SK-N-SH treated with all-trans-retinoic acid at 6 μM for 48 hours (cell line): Measurements from ENCODE around the gene FOXO4.
"Not testable (repeated sequence)": the region's sequence is repeated elsewhere in the genome, so short reads cannot be mapped to it uniquely, and the experiment has no call there.

Source experiments
- ATAC-seq: fragments of 200-7000 bp; cut with Tn5 transposase; 3 replicates; pipeline ENCODE4 v1.9.1; 2020; ENCODE audit warnings: mild to moderate bottlenecking, moderate library complexity
- ARNTL ChIP-seq: fragments of 450-650 bp; formaldehyde crosslinking; IDR thresholded peaks from 2 replicates; pipeline ENCODE4 v1.5.0; 2020; ENCODE audit warnings: low read depth, mild to moderate bottlenecking, moderate library complexity, borderline replicate concordance
- BACH2 ChIP-seq: fragments of 250-450 bp; sonication (Bioruptor Pico); IDR thresholded peaks from 2 replicates; pipeline ENCODE4 v1.9.0; 2021; ENCODE audit warnings: mild to moderate bottlenecking, borderline replicate concordance
- CSDC2 ChIP-seq: fragments of 250-450 bp; sonication (Bioruptor Pico); IDR thresholded peaks from 2 replicates; pipeline ENCODE4 v1.5.0; 2020; ENCODE audit warnings: mild to moderate bottlenecking, moderate library complexity
- ESRRG ChIP-seq: fragments of 250-450 bp; sonication (Bioruptor Pico); IDR thresholded peaks from 2 replicates; pipeline ENCODE4 v1.6.1; 2021; ENCODE audit warnings: mild to moderate bottlenecking
- GLIS3 ChIP-seq: fragments of 250-450 bp; sonication (Bioruptor Pico); IDR thresholded peaks from 2 replicates; pipeline ENCODE4 v1.5.0; 2020; ENCODE audit warnings: mild to moderate bottlenecking, moderate library complexity
- ISL1 ChIP-seq: fragments of 250-450 bp; sonication (Bioruptor Pico); IDR thresholded peaks from 2 replicates; pipeline ENCODE4 v2.1.2; 2022; ENCODE audit warnings: mild to moderate bottlenecking, moderate library complexity
- OSR1 ChIP-seq: fragments of 250-450 bp; sonication (Bioruptor Pico); IDR thresholded peaks from 2 replicates; pipeline ENCODE4 v1.8.0; 2022; ENCODE audit warnings: moderate library complexity, mild to moderate bottlenecking, inconsistent platforms
- PPARA ChIP-seq: fragments of 250-450 bp; sonication (Bioruptor Pico); IDR thresholded peaks from 2 replicates; pipeline ENCODE4 v1.5.0; 2020; ENCODE audit warnings: mild to moderate bottlenecking, borderline replicate concordance
- RARB ChIP-seq: fragments of 250-450 bp; sonication (Bioruptor Pico); IDR thresholded peaks from 2 replicates; pipeline ENCODE4 v1.8.0; 2021; ENCODE audit warnings: mild to moderate bottlenecking, moderate library complexity
- SNAI2 ChIP-seq: fragments of 250-450 bp; sonication (Bioruptor Pico); IDR thresholded peaks from 2 replicates; pipeline ENCODE4 v1.5.0; 2020; ENCODE audit warnings: mild to moderate bottlenecking, moderate library complexity
- TCF4 ChIP-seq: fragments of 250-450 bp; sonication (Bioruptor Pico); IDR thresholded peaks from 2 replicates; pipeline ENCODE4 v1.8.0; 2021; ENCODE audit warnings: mild to moderate bottlenecking, moderate library complexity, borderline replicate concordance
- TOX ChIP-seq: fragments of 250-450 bp; sonication (Bioruptor Pico); IDR thresholded peaks from 2 replicates; pipeline ENCODE4 v1.8.0; 2021; ENCODE audit warnings: mild to moderate bottlenecking, moderate library complexity, borderline replicate concordance
- ZC3H10 ChIP-seq: fragments of 250-450 bp; sonication (Bioruptor Pico); IDR thresholded peaks from 2 replicates; pipeline ENCODE4 v1.5.1; 2021; ENCODE audit warnings: mild to moderate bottlenecking, moderate library complexity
- ZFP3 ChIP-seq: fragments of 250-450 bp; sonication (Bioruptor Pico); IDR thresholded peaks from 2 replicates; pipeline ENCODE4 v1.5.0; 2020; ENCODE audit warnings: mild to moderate bottlenecking, moderate library complexity
- ZFP30 ChIP-seq: fragments of 450-650 bp; formaldehyde crosslinking; IDR thresholded peaks from 2 replicates; pipeline ENCODE4 v1.5.0; 2022; ENCODE audit warnings: mild to moderate bottlenecking, moderate library complexity
- ZNF565 ChIP-seq: fragments of 450-650 bp; formaldehyde crosslinking; conservative IDR thresholded peaks from 2 replicates; pipeline ENCODE4 v1.5.0; 2020; ENCODE audit warnings: low read depth, mild to moderate bottlenecking, moderate library complexity
- ZNF70 ChIP-seq: fragments of 450-650 bp; formaldehyde crosslinking; IDR thresholded peaks from 2 replicates; pipeline ENCODE4 v1.5.0; 2020; ENCODE audit warnings: mild to moderate bottlenecking, moderate library complexity
- ZNF8 ChIP-seq: fragments of 450-650 bp; formaldehyde crosslinking; IDR thresholded peaks from 2 replicates; pipeline ENCODE4 v1.5.0; 2020; ENCODE audit warnings: mild to moderate bottlenecking, moderate library complexity
- TF ChIP-seq, protein P1 (sequence below): fragments of 250-450 bp; sonication (Bioruptor Pico); IDR thresholded peaks from 2 replicates; pipeline ENCODE4 v1.5.1; 2021; ENCODE audit warnings: mild to moderate bottlenecking, moderate library complexity
- TF ChIP-seq, protein P2 (sequence below): fragments of 250-450 bp; sonication (Bioruptor Pico); IDR thresholded peaks from 2 replicates; pipeline ENCODE4 v1.8.0; 2020; ENCODE audit warnings: mild to moderate bottlenecking, moderate library complexity, borderline replicate concordance
- TF ChIP-seq, protein P3 (sequence below): fragments of 250-450 bp; sonication (Bioruptor Pico); IDR thresholded peaks from 2 replicates; pipeline ENCODE4 v1.5.1; 2020; ENCODE audit warnings: low read depth, mild to moderate bottlenecking, moderate library complexity
- TF ChIP-seq, protein P4 (sequence below): fragments of 250-450 bp; sonication (Bioruptor Pico); IDR thresholded peaks from 2 replicates; pipeline ENCODE4 v1.5.0; 2020; ENCODE audit warnings: mild to moderate bottlenecking, moderate library complexity

Gene FOXO4, protein sequence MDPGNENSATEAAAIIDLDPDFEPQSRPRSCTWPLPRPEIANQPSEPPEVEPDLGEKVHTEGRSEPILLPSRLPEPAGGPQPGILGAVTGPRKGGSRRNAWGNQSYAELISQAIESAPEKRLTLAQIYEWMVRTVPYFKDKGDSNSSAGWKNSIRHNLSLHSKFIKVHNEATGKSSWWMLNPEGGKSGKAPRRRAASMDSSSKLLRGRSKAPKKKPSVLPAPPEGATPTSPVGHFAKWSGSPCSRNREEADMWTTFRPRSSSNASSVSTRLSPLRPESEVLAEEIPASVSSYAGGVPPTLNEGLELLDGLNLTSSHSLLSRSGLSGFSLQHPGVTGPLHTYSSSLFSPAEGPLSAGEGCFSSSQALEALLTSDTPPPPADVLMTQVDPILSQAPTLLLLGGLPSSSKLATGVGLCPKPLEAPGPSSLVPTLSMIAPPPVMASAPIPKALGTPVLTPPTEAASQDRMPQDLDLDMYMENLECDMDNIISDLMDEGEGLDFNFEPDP

DNA sequence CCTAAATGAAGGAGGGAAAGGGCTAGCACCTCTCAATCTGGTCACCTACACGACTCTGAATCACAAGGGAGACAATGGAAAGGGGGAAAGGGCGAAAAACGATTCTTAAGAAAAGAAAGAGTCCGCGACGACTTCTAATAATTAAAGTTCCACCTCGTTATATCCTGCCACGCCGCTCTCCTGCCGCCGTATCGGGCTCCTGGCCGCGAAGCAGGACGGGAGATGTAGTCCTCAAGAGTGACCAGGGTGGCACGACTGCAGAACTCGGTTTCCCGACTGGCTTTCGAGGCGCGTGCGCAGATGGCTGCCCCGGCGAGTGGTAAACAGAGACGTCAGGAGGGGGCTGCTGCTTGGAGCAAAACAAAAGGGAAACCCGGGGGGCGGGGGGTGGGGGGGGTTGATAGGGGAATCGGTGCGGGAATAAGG, at the start of gene FOXO4:
TSS of gene FOXO4 (plus strand) at position 297 of the 426 bp plus-strand sequence. CDS start 678 bp downstream, outside the sequence.
- TF ChIP-seq ZNF70 = no peak
- TF ChIP-seq, protein P1, sequence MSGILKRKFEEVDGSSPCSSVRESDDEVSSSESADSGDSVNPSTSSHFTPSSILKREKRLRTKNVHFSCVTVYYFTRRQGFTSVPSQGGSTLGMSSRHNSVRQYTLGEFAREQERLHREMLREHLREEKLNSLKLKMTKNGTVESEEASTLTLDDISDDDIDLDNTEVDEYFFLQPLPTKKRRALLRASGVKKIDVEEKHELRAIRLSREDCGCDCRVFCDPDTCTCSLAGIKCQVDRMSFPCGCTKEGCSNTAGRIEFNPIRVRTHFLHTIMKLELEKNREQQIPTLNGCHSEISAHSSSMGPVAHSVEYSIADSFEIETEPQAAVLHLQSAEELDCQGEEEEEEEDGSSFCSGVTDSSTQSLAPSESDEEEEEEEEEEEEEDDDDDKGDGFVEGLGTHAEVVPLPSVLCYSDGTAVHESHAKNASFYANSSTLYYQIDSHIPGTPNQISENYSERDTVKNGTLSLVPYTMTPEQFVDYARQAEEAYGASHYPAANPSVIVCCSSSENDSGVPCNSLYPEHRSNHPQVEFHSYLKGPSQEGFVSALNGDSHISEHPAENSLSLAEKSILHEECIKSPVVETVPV (CRISPR knock-in tag) = no peak
- TF ChIP-seq TOX (CRISPR knock-in tag) = no peak
- peak; percentile 96 for ATAC-seq

DNA sequence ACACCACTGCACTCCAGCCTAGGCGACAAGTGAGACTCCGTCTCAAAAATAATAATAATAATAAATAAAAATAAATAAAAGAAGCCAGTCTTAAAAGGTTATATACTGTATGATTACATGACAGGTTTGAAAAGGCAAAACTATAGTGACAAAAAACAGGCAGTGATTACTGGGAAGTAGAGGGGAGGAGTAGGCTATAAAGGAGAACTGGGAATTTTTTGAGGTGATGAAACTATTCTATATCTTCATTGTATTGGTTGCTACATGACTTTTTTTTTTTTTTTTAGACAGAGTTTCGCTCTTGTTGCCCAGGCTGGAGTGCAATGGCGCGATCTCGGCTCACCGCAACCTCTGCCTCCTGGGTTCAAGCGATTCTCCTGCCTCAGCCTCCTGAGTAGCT, 47.8 kb upstream of the FOXO4 start:
- not testable (repeated sequence) for ATAC-seq

DNA sequence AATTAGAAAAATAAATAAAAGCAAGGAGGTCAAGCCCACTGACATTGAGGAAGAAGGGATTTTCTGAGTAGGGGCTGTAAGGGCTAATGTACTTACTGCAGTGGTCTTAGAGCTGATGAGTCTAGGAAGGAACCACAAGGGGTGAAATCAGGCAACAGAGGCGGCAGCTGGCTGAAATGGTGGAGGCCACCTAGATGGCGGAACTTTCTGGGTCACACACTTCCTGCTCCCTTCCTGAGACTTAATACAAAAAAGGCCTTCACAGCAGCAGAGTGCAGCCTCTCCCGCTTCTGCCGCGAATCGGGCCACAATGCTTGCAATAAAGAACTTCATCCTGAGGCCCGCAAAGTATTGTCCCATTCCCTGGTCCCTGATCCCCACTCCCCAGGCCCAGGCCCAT, 42.9 kb upstream of the FOXO4 start:
- no peak for ATAC-seq
- TF ChIP-seq PPARA (CRISPR knock-in tag) (no peak), SNAI2 (CRISPR knock-in tag) (no peak), ARNTL (CRISPR knock-in tag) (no peak), ESRRG (CRISPR knock-in tag) (no peak), TCF4 (CRISPR knock-in tag) (no peak), GLIS3 (no peak), CSDC2 (CRISPR knock-in tag) (no peak), ZFP30 (CRISPR knock-in tag) (no peak), BACH2 (no peak), ZNF70 (no peak), ZFP3 (no peak), ZNF565 (CRISPR knock-in tag) (no peak), TOX (CRISPR knock-in tag) (no peak), ZNF8 (CRISPR knock-in tag) (no peak), OSR1 (CRISPR knock-in tag) (no peak), ZC3H10 (CRISPR knock-in tag) (no peak)
- TF ChIP-seq, protein P2, sequence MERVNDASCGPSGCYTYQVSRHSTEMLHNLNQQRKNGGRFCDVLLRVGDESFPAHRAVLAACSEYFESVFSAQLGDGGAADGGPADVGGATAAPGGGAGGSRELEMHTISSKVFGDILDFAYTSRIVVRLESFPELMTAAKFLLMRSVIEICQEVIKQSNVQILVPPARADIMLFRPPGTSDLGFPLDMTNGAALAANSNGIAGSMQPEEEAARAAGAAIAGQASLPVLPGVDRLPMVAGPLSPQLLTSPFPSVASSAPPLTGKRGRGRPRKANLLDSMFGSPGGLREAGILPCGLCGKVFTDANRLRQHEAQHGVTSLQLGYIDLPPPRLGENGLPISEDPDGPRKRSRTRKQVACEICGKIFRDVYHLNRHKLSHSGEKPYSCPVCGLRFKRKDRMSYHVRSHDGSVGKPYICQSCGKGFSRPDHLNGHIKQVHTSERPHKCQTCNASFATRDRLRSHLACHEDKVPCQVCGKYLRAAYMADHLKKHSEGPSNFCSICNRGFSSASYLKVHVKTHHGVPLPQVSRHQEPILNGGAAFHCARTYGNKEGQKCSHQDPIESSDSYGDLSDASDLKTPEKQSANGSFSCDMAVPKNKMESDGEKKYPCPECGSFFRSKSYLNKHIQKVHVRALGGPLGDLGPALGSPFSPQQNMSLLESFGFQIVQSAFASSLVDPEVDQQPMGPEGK = no peak
- TF ChIP-seq, protein P3, sequence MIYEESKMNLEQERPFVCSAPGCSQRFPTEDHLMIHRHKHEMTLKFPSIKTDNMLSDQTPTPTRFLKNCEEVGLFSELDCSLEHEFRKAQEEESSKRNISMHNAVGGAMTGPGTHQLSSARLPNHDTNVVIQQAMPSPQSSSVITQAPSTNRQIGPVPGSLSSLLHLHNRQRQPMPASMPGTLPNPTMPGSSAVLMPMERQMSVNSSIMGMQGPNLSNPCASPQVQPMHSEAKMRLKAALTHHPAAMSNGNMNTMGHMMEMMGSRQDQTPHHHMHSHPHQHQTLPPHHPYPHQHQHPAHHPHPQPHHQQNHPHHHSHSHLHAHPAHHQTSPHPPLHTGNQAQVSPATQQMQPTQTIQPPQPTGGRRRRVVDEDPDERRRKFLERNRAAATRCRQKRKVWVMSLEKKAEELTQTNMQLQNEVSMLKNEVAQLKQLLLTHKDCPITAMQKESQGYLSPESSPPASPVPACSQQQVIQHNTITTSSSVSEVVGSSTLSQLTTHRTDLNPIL (CRISPR knock-in tag) = no peak

DNA sequence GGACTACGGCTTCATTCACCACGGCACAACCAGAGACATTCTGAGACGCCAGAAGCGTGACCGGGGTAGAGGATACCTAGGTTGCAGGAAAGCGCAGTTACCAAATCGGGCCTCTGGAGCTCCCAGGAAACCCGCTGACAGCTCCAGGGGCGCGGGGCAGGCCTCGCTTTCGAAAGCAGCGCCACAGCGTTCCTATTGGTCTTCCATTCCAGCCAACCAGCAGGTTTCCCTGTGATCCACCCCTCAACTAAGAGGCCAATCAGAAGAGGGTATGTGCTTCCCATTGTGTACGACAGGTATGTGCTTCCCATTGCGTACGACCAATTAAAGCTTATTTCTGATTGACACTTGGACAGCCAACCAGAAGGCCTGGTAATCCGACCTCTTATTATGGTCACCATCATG, 42.4 kb upstream of the FOXO4 start:
- TF ChIP-seq, protein P3 (CRISPR knock-in tag) = no peak
- TF ChIP-seq, protein P4, sequence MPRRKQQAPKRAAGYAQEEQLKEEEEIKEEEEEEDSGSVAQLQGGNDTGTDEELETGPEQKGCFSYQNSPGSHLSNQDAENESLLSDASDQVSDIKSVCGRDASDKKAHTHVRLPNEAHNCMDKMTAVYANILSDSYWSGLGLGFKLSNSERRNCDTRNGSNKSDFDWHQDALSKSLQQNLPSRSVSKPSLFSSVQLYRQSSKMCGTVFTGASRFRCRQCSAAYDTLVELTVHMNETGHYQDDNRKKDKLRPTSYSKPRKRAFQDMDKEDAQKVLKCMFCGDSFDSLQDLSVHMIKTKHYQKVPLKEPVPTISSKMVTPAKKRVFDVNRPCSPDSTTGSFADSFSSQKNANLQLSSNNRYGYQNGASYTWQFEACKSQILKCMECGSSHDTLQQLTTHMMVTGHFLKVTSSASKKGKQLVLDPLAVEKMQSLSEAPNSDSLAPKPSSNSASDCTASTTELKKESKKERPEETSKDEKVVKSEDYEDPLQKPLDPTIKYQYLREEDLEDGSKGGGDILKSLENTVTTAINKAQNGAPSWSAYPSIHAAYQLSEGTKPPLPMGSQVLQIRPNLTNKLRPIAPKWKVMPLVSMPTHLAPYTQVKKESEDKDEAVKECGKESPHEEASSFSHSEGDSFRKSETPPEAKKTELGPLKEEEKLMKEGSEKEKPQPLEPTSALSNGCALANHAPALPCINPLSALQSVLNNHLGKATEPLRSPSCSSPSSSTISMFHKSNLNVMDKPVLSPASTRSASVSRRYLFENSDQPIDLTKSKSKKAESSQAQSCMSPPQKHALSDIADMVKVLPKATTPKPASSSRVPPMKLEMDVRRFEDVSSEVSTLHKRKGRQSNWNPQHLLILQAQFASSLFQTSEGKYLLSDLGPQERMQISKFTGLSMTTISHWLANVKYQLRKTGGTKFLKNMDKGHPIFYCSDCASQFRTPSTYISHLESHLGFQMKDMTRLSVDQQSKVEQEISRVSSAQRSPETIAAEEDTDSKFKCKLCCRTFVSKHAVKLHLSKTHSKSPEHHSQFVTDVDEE = no peak
- TF ChIP-seq TOX (CRISPR knock-in tag) = no peak
- TF ChIP-seq, protein P2 = no peak
- no peak for TF ChIP-seq ESRRG (CRISPR knock-in tag)
- TF ChIP-seq ARNTL (CRISPR knock-in tag) = no peak
- TF ChIP-seq RARB (CRISPR knock-in tag) = no peak
- no peak for TF ChIP-seq ZNF70
- no peak for TF ChIP-seq ISL1 (CRISPR knock-in tag)
- TF ChIP-seq BACH2 = no peak
- no peak for TF ChIP-seq ZNF8 (CRISPR knock-in tag)
- TF ChIP-seq SNAI2 (CRISPR knock-in tag) = no peak
- TF ChIP-seq CSDC2 (CRISPR knock-in tag) = no peak
- no peak for ATAC-seq
